ENCODE results near the gene CDC42EP2. TPM values are rescaled to one million over a fixed set of nuclear protein-coding genes. Genes with fewer than 3 reads are reported as not detected.

CDC42EP2 gene
- total RNA-seq, 1 donor from 2014 or later = 4.0 TPM

- no peak overlapping the region for H3K27ac Mint-ChIP-seq (ENCODE audit: unreplicated experiment)
- TF ChIP-seq CTCF (conservative IDR thresholded peaks at IDR 0.05) = no peak
- no peak for DNase-seq (ENCODE audit: low read depth, low spot score)
- H3K4me3 Mint-ChIP-seq = no peak overlapping the region
- H3K27me3 Mint-ChIP-seq (ENCODE audit: low read depth) = no peaks in the 10 kb centered on the region
- no peaks in the 10 kb centered on the region for H3K9me3 Mint-ChIP-seq
- H3K4me1 Mint-ChIP-seq = peaks cover 7% of the 10 kb centered on the region
- H3K36me3 Mint-ChIP-seq (ENCODE audit: low read depth) = peaks cover 23% of the 10 kb centered on the region
These were observed 20.7 kb upstream of the CDC42EP2 start for GRCh38 chr11:65293909-65294381.

GRCh38 chr11:65295001-65295400 is 19.7 kb upstream of the CDC42EP2 start:
- Mint-ChIP-seq H3K4me3 (no peak overlapping the region), H3K27me3 (ENCODE audit: low read depth) (no peaks in the 10 kb centered on the region), H3K9me3 (no peaks in the 10 kb centered on the region), H3K4me1 (peaks cover 8% of the 10 kb centered on the region), H3K27ac (ENCODE audit: unreplicated experiment) (no peak overlapping the region), H3K36me3 (ENCODE audit: low read depth) (peaks cover 20% of the 10 kb centered on the region)
- TF ChIP-seq CTCF (conservative IDR thresholded peaks at IDR 0.05) = no peak
- DNase-seq (ENCODE audit: low read depth, low spot score) = no peak

- H3K27ac Mint-ChIP-seq (ENCODE audit: unreplicated experiment) = no peak overlapping the region
- H3K4me1 Mint-ChIP-seq = peaks cover 9% of the 10 kb centered on the region
- H3K4me3 Mint-ChIP-seq = no peak overlapping the region
- H3K27me3 Mint-ChIP-seq (ENCODE audit: low read depth) = no peaks in the 10 kb centered on the region
- H3K9me3 Mint-ChIP-seq = no peaks in the 10 kb centered on the region
- DNase-seq (ENCODE audit: low read depth, low spot score) = no peak
- TF ChIP-seq CTCF (conservative IDR thresholded peaks at IDR 0.05) = no peak
- peaks cover 17% of the 10 kb centered on the region for H3K36me3 Mint-ChIP-seq (ENCODE audit: low read depth)
These were observed 18.9 kb upstream of the CDC42EP2 start for GRCh38 chr11:65295571-65296341.

GRCh38 chr11:65297026-65297672 is 17.5 kb upstream of the CDC42EP2 start:
- H3K4me3 Mint-ChIP-seq = no peak overlapping the region
- peaks cover 21% of the 10 kb centered on the region for H3K4me1 Mint-ChIP-seq
- no peaks in the 10 kb centered on the region for H3K27me3 Mint-ChIP-seq (ENCODE audit: low read depth)
- no peak overlapping the region for H3K27ac Mint-ChIP-seq (ENCODE audit: unreplicated experiment)
- peaks cover 12% of the 10 kb centered on the region for H3K36me3 Mint-ChIP-seq (ENCODE audit: low read depth)
- no peak for TF ChIP-seq CTCF (conservative IDR thresholded peaks at IDR 0.05)
- DNase-seq (ENCODE audit: low read depth, low spot score) = no peak
- no peaks in the 10 kb centered on the region for H3K9me3 Mint-ChIP-seq

- Mint-ChIP-seq H3K27me3 (ENCODE audit: low read depth) (no peaks in the 10 kb centered on the region), H3K36me3 (ENCODE audit: low read depth) (peaks cover 12% of the 10 kb centered on the region), H3K9me3 (no peaks in the 10 kb centered on the region), H3K4me3 (no peak overlapping the region), H3K27ac (ENCODE audit: unreplicated experiment) (no peak overlapping the region), H3K4me1 (peaks cover 23% of the 10 kb centered on the region)
- no peak for TF ChIP-seq CTCF (conservative IDR thresholded peaks at IDR 0.05)
- DNase-seq (ENCODE audit: low read depth, low spot score) = no peak
These were observed 16.5 kb upstream of the CDC42EP2 start for GRCh38 chr11:65298131-65298535.

Data from neural crest cell (in vitro differentiated cells).